HepG2 (cell line): Measurements from ENCODE around the gene LCAT. TPM values are rescaled to one million over a fixed set of nuclear protein-coding genes. Genes with fewer than 3 reads are reported as not detected.

Experiments
- ARNT ChIP-seq: fragments of 450-650 bp; IDR thresholded peaks from 2 replicates; pipeline ENCODE4 v1.6.1; 2017
- BRD4 ChIP-seq: sonication (generic); formaldehyde crosslinking; IDR thresholded peaks from 2 replicates; pipeline ENCODE4 v1.4.0; 2020; ENCODE audit warnings: missing genetic modification reagents
- CREB1 ChIP-seq, 2 experiments: fragments of 450-650 bp in 1 of 2; IDR thresholded peaks; 2 replicates each; pipeline ENCODE4 v1.6.1; 2016 to 2017; ENCODE audit warnings: control low read depth in 1 of 2, mild to moderate bottlenecking in 1 of 2, missing compliant biosample characterization in 1 of 2, missing genetic modification characterization in 1 of 2
- ELF4 ChIP-seq: sonication (generic); formaldehyde crosslinking; IDR thresholded peaks from 2 replicates; pipeline ENCODE4 v1.5.0; 2020; ENCODE audit warnings: missing genetic modification reagents, mild to moderate bottlenecking, moderate library complexity, borderline replicate concordance
- GLI4 ChIP-seq: sonication (generic); formaldehyde crosslinking; IDR thresholded peaks from 2 replicates; pipeline ENCODE4 v1.5.1; 2020; ENCODE audit warnings: missing genetic modification reagents, mild to moderate bottlenecking, moderate library complexity, borderline replicate concordance
- GPN1 ChIP-seq: sonication (generic); formaldehyde crosslinking; IDR thresholded peaks from 2 replicates; pipeline ENCODE4 v1.5.1; 2020; ENCODE audit warnings: missing genetic modification reagents, borderline replicate concordance
- GZF1 ChIP-seq: sonication (generic); formaldehyde crosslinking; IDR thresholded peaks from 2 replicates; pipeline ENCODE4 v1.5.1; 2020; ENCODE audit warnings: mild to moderate bottlenecking, missing genetic modification reagents
- KDM2A ChIP-seq: sonication (generic); formaldehyde crosslinking; IDR thresholded peaks from 2 replicates; pipeline ENCODE4 v1.4.0; 2020; ENCODE audit warnings: low read depth, missing genetic modification reagents, borderline replicate concordance
- MEF2D ChIP-seq: sonication (generic); formaldehyde crosslinking; IDR thresholded peaks from 2 replicates; pipeline ENCODE4 v1.5.1; 2020; ENCODE audit warnings: mild to moderate bottlenecking, missing genetic modification reagents
- NCOA1 ChIP-seq: sonication (generic); formaldehyde crosslinking; IDR thresholded peaks from 2 replicates; pipeline ENCODE4 v1.9.0; 2021; ENCODE audit warnings: missing genetic modification reagents
- POLR2AphosphoS2 ChIP-seq: IDR thresholded peaks from 2 replicates; pipeline ENCODE4 v1.6.1; 2011; ENCODE audit warnings: low read depth, low read length, improper control_type of control experiment
- POLR2AphosphoS5 ChIP-seq: IDR thresholded peaks from 2 replicates; pipeline ENCODE4 v1.6.1; 2012; ENCODE audit warnings: low read depth, low read length
- RBFOX2 ChIP-seq: fragments of 200-400 bp; formaldehyde crosslinking; IDR thresholded peaks from 2 replicates; pipeline ENCODE4 v1.6.1; 2017; ENCODE audit warnings: low read depth, mild to moderate bottlenecking, low read length
- REXO4 ChIP-seq: sonication (generic); formaldehyde crosslinking; IDR thresholded peaks from 2 replicates; pipeline ENCODE4 v1.8.0; 2022; ENCODE audit warnings: missing genetic modification reagents, mild to moderate bottlenecking, borderline replicate concordance
- RNF2 ChIP-seq: fragments of 450-650 bp; conservative IDR thresholded peaks from 2 replicates; pipeline ENCODE4 v1.6.1; 2016; ENCODE audit warnings: low read depth
- SIN3B ChIP-seq: fragments of 150-350 bp; IDR thresholded peaks from 2 replicates; pipeline ENCODE4 v1.6.1; 2014; ENCODE audit warnings: low read length
- SMAD1 ChIP-seq: sonication (generic); formaldehyde crosslinking; IDR thresholded peaks from 2 replicates; pipeline ENCODE4 v1.4.0; 2020; ENCODE audit warnings: missing genetic modification reagents, low read depth, mild to moderate bottlenecking, borderline replicate concordance
- SP2 ChIP-seq: sonication (generic); formaldehyde crosslinking; IDR thresholded peaks from 2 replicates; pipeline ENCODE4 v1.5.1; 2020; ENCODE audit warnings: mild to moderate bottlenecking, missing genetic modification reagents
- ZBTB21 ChIP-seq: sonication (generic); formaldehyde crosslinking; IDR thresholded peaks from 2 replicates; pipeline ENCODE4 v1.4.0; 2020; ENCODE audit warnings: missing genetic modification reagents
- ZKSCAN8 ChIP-seq: IDR thresholded peaks from 2 replicates; pipeline ENCODE4 v1.6.1; 2016; ENCODE audit warnings: borderline replicate concordance, missing genetic modification reagents, missing compliant biosample characterization
- ZNF431 ChIP-seq: sonication (generic); formaldehyde crosslinking; IDR thresholded peaks from 2 replicates; pipeline ENCODE4 v1.9.0; 2022; ENCODE audit warnings: missing genetic modification reagents, low read depth, mild to moderate bottlenecking, borderline replicate concordance
- ZNF567 ChIP-seq: sonication (generic); formaldehyde crosslinking; IDR thresholded peaks from 2 replicates; pipeline ENCODE4 v1.8.1; 2023; ENCODE audit warnings: mild to moderate bottlenecking, missing genetic modification reagents, borderline replicate concordance
- ZNF577 ChIP-seq: sonication (generic); formaldehyde crosslinking; IDR thresholded peaks from 2 replicates; pipeline ENCODE4 v1.4.0; 2020; ENCODE audit warnings: mild to moderate bottlenecking, low read depth, missing genetic modification reagents, borderline replicate concordance
- ZNF589 ChIP-seq: sonication (generic); formaldehyde crosslinking; conservative IDR thresholded peaks from 2 replicates; pipeline ENCODE4 v1.8.0; 2022; ENCODE audit warnings: mild to moderate bottlenecking, moderate library complexity, missing genetic modification reagents
- ZNF749 ChIP-seq: sonication (generic); formaldehyde crosslinking; IDR thresholded peaks from 2 replicates; pipeline ENCODE4 v1.8.0; 2022; ENCODE audit warnings: mild to moderate bottlenecking, missing genetic modification reagents, moderate library complexity, borderline replicate concordance
- ZSCAN21 ChIP-seq: sonication (generic); formaldehyde crosslinking; IDR thresholded peaks from 2 replicates; pipeline ENCODE4 v1.8.0; 2022; ENCODE audit warnings: mild to moderate bottlenecking, missing genetic modification reagents, moderate library complexity, borderline replicate concordance
- polyA plus RNA-seq, 8 experiments: library from polyadenylated mRNA; depleted of rRNA in 3 of 8; stranded (reverse) in 7 of 8; unstranded in 1 of 8; fragments of >200 nt; fragmentation: Illumina TruSeq in 4 of 8; extraction: Trizol in 4 of 8; gene quantifications; 2 replicates each; pipeline versions ENCODE4 v1.2.1 to v1.2.3, GENCODE V29; 2011 to 2016; ENCODE audit warnings: low read depth in 4 of 8, missing spikeins in 1 of 8, mixed read lengths in 1 of 8; ENCODE audit not compliant: insufficient read depth in 1 of 8
- total RNA-seq, 5 experiments: library from RNA; depleted of rRNA; stranded (reverse); fragments of >200 nt; fragmentation: Illumina TruSeq; extraction: Trizol; gene quantifications; 2 replicates each; pipeline ENCODE4 v1.2.3, GENCODE V29; 2016; ENCODE audit warnings: low read depth in 1 of 5
- TF ChIP-seq, protein P1 (sequence below): sonication (generic); formaldehyde crosslinking; IDR thresholded peaks from 2 replicates; pipeline ENCODE4 v1.4.0; 2020; ENCODE audit warnings: mild to moderate bottlenecking, missing genetic modification reagents
- TF ChIP-seq, protein P2 (sequence below): sonication (generic); formaldehyde crosslinking; IDR thresholded peaks from 2 replicates; pipeline ENCODE4 v1.8.0; 2023; ENCODE audit warnings: mild to moderate bottlenecking, missing genetic modification reagents

The LCAT gene
- total and polyA plus RNA-seq, 2 of the 13 experiments (the other 11 are each of a cell fraction or from before 2014, with no cell fraction given) = 36.1 to 38.9 TPM

DNA sequence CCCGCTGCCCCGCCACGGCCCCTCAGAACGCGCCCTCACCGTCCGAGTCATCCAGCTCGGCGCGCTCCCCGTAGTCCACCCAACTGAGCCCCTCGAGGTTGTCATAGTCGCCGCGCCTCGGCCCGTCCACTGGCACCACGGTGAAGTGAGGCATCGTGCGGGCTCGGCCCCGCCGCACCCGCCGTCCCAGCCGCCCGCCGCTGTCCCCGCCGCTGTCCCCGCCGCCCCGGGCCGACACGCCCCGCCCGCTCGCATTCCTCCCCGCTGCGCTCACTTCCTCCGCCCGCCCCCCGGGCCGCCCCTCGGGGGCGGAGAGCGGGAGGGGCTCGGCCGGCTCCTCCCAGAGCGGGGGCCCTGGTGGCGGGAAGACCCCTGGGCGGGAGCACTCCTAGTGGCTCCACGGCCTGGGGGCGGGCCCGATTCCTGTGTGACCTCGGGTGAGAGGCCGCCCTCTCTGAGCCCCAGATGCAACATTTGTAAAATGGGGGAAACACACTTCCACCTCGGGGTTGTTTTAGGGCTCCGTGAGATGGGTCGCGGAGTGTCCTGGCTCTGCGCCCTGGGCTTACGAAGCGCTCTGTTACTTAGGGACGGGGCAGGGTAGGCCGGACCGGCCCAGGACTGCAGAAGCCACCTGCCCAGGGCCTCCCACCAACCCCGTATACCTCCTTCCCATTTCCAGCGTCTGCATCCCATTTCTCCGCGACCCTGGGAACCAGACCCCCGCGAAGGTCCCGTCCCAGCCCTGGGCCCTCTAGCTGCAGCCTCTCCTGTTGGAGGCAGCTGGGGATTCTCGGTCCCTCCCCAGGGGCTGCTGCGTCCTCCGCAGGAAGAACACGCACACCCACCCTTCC is 24.7 kb upstream of the LCAT start, which contains the start of gene SLC12A4 (continued):
- TF ChIP-seq, protein P1, sequence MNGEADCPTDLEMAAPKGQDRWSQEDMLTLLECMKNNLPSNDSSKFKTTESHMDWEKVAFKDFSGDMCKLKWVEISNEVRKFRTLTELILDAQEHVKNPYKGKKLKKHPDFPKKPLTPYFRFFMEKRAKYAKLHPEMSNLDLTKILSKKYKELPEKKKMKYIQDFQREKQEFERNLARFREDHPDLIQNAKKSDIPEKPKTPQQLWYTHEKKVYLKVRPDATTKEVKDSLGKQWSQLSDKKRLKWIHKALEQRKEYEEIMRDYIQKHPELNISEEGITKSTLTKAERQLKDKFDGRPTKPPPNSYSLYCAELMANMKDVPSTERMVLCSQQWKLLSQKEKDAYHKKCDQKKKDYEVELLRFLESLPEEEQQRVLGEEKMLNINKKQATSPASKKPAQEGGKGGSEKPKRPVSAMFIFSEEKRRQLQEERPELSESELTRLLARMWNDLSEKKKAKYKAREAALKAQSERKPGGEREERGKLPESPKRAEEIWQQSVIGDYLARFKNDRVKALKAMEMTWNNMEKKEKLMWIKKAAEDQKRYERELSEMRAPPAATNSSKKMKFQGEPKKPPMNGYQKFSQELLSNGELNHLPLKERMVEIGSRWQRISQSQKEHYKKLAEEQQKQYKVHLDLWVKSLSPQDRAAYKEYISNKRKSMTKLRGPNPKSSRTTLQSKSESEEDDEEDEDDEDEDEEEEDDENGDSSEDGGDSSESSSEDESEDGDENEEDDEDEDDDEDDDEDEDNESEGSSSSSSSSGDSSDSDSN = peak; percentile 35
- TF ChIP-seq, protein P2, sequence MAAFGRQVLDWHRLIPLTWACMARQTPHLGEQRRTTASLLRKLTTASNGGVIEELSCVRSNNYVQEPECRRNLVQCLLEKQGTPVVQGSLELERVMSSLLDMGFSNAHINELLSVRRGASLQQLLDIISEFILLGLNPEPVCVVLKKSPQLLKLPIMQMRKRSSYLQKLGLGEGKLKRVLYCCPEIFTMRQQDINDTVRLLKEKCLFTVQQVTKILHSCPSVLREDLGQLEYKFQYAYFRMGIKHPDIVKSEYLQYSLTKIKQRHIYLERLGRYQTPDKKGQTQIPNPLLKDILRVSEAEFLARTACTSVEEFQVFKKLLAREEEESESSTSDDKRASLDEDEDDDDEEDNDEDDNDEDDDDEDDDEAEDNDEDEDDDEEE (CRISPR knock-in tag) = no peak
- no peak; the same call in 1 of the 2 replicates for TF ChIP-seq SIN3B
- no peak for TF ChIP-seq POLR2AphosphoS2
- TF ChIP-seq MEF2D = peak; percentile 73; the same call in 1 of the 2 replicates
- no peak for TF ChIP-seq ZNF431
- no peak; the same call in 1 of the 2 replicates for TF ChIP-seq BRD4 (CRISPR knock-in tag)
- TF ChIP-seq ZNF589 (CRISPR knock-in tag) = 0 out of 2 replicates have a peak, but pooled peaks have one; percentile 7
- TF ChIP-seq POLR2AphosphoS5 = peak; percentile 69
- TF ChIP-seq ZBTB21 = no peak; the same call in 1 of the 2 replicates
- no peak for TF ChIP-seq ELF4 (CRISPR knock-in tag)
- TF ChIP-seq SMAD1 (CRISPR knock-in tag) = 0 out of 2 replicates have a peak, but pooled peaks have one; percentile 86
- TF ChIP-seq RBFOX2 = peak; percentile 80
- TF ChIP-seq ARNT = no peak
- peak; percentile 9; the same call in 1 of the 2 replicates for TF ChIP-seq GLI4
- no peak; the same call in 1 of the 2 replicates for TF ChIP-seq ZNF749 (CRISPR knock-in tag)
- no peak for TF ChIP-seq GZF1
- no peak; the same call in none of the 2 replicates for TF ChIP-seq SP2 (CRISPR knock-in tag)
- TF ChIP-seq ZNF567 (CRISPR knock-in tag) = peak; percentile 68; the same call in 1 of the 2 replicates
- peak; percentile 61; the same call in 1 of the 2 replicates for TF ChIP-seq ZKSCAN8 (CRISPR knock-in tag)
- no peak for TF ChIP-seq GPN1 (CRISPR knock-in tag)
- no peak for TF ChIP-seq ZNF577 (CRISPR knock-in tag)
- TF ChIP-seq REXO4 (CRISPR knock-in tag) = no peak
- TF ChIP-seq ZSCAN21 (CRISPR knock-in tag) = no peak
- TF ChIP-seq RNF2 = no peak
- no peak for TF ChIP-seq CREB1 (IDR thresholded peaks at IDR 0.05)
- TF ChIP-seq CREB1 (CRISPR knock-in tag; IDR thresholded peaks at IDR 0.05) = no peak
- TF ChIP-seq KDM2A (CRISPR knock-in tag) = peak; percentile 87
- TF ChIP-seq NCOA1 (CRISPR knock-in tag) = no peak
